NCI-H146 (cell line): ENCODE results near the gene PDZRN3.

Experiments
- DNase-seq: peaks from one replicate; lab custom pipeline; 2025; lab: John Stamatoyannopoulos, UW

Gene PDZRN3

GRCh38 chr3:73624821-73625665 is at the start of gene PDZRN3:
Gene PDZRN3 (minus strand): TSS chr3:73624941.
- DNase-seq: peak; percentile 69

- DNase-seq: peak; percentile 47
Observed at GRCh38 chr3:73674280-73674679, 49.5 kb upstream of the PDZRN3 start.

GRCh38 chr3:73669260-73669659 is 44.5 kb upstream of the PDZRN3 start:
- no peak for DNase-seq

GRCh38 chr3:73668391-73668790 is 43.6 kb upstream of the PDZRN3 start:
- DNase-seq: no peak

- DNase-seq: no peak
Observed at GRCh38 chr3:73667889-73668288, 43.1 kb upstream of the PDZRN3 start.

GRCh38 chr3:73665286-73665685 is 40.5 kb upstream of the PDZRN3 start:
- DNase-seq: no peak

- DNase-seq: no peak
Observed at GRCh38 chr3:73664389-73664788, 39.6 kb upstream of the PDZRN3 start.

GRCh38 chr3:73663495-73663894 is 38.8 kb upstream of the PDZRN3 start:
- no peak for DNase-seq

- no peak for DNase-seq
Observed at GRCh38 chr3:73661265-73661664, 36.5 kb upstream of the PDZRN3 start.

GRCh38 chr3:73658227-73658626 is 33.5 kb upstream of the PDZRN3 start:
- DNase-seq: no peak

GRCh38 chr3:73657186-73657585 is 32.4 kb upstream of the PDZRN3 start:
- DNase-seq: no peak

- no peak for DNase-seq
Observed at GRCh38 chr3:73656241-73656890, 31.6 kb upstream of the PDZRN3 start.

GRCh38 chr3:73655197-73655596 is 30.5 kb upstream of the PDZRN3 start:
- no peak for DNase-seq

- no peak for DNase-seq
Observed at GRCh38 chr3:73653877-73654276, 29.1 kb upstream of the PDZRN3 start.

- DNase-seq: no peak
Observed at GRCh38 chr3:73653351-73653750, 28.6 kb upstream of the PDZRN3 start.

GRCh38 chr3:73652896-73653295 is 28.2 kb upstream of the PDZRN3 start:
- DNase-seq: no peak

GRCh38 chr3:73637042-73637441 is 12.3 kb upstream of the PDZRN3 start:
- DNase-seq: peak; percentile 2

- no peak for DNase-seq
Observed at GRCh38 chr3:73635254-73635653, 10.5 kb upstream of the PDZRN3 start.

- DNase-seq: no peak
Observed at GRCh38 chr3:73633916-73634344, 9.2 kb upstream of the PDZRN3 start.

- DNase-seq: no peak
Observed at GRCh38 chr3:73633453-73633852, 8.7 kb upstream of the PDZRN3 start.

GRCh38 chr3:73626106-73626505 is 1.4 kb upstream of the PDZRN3 start:
- DNase-seq: no peak

- DNase-seq: peak; percentile 76
Observed at GRCh38 chr3:73624017-73624820, 522 bp downstream of the PDZRN3 start.

GRCh38 chr3:73623346-73623745 is 1.4 kb downstream of the PDZRN3 start:
- DNase-seq: no peak
